ENCODE results near the gene STK32C. TPM values are rescaled to one million over a fixed set of nuclear protein-coding genes. Genes with fewer than 3 reads are reported as not detected.

Gene STK32C
- total RNA-seq, 1 donor from 2014 or later: 13.6 TPM

GRCh38 chr10:132336919-132337407 is 29.2 kb upstream of the STK32C start:
- Histone ChIP-seq H3K4me1 (ENCODE audit: insufficient read depth, low read length) (peaks cover 12% of the 10 kb centered on the region), H3K4me3 (ENCODE audit: insufficient read depth, low read depth, low read length) (peak overlapping the region; percentile 57), H3K4me2 (ENCODE audit: low read length) (peak overlapping the region; percentile 90), H3K27ac (ENCODE audit: low read depth, low read length) (peak overlapping the region; percentile 52), H3K9ac (ENCODE audit: low read length) (peak overlapping the region; percentile 77), H3K79me2 (ENCODE audit: insufficient read depth, low read length) (no peaks in the 10 kb centered on the region), H3K36me3 (ENCODE audit: insufficient read depth, low read length) (no peaks in the 10 kb centered on the region), H3K27me3 (ENCODE audit: insufficient read depth, low read length) (no peaks in the 10 kb centered on the region), H4K20me1 (ENCODE audit: insufficient read depth, low read length) (no peaks in the 10 kb centered on the region), H2AFZ (ENCODE audit: low read depth, low read length) (peak overlapping the region; percentile 60), H3K9me3 (ENCODE audit: insufficient read depth, low read depth, low read length) (no peaks in the 10 kb centered on the region)
- Mint-ChIP-seq H3K4me3 (ENCODE audit: unreplicated experiment) (no peak overlapping the region), H3K36me3 (ENCODE audit: low read depth, unreplicated experiment) (peaks cover 16% of the 10 kb centered on the region), H3K27me3 (ENCODE audit: low read depth, unreplicated experiment) (no peaks in the 10 kb centered on the region), H3K27ac (ENCODE audit: unreplicated experiment) (no peak overlapping the region), H3K4me1 (ENCODE audit: low read depth, unreplicated experiment) (no peaks in the 10 kb centered on the region), H3K9me3 (ENCODE audit: unreplicated experiment) (peaks cover 2% of the 10 kb centered on the region)
- DNase-seq (ENCODE audit: low read depth) (peak; percentile 23), FAIRE-seq (no peak)
- TF ChIP-seq EZH2 (IDR thresholded peaks at IDR 0.05; ENCODE audit: insufficient read depth, low read length): no peak
- TF ChIP-seq CTCF (IDR thresholded peaks at IDR 0.05; ENCODE audit: insufficient read depth, low read depth, low read length): no peak

- DNase-seq (ENCODE audit: low read depth) (no peak), FAIRE-seq (no peak)
- peaks cover 12% of the 10 kb centered on the region for H3K4me1 ChIP-seq (ENCODE audit: insufficient read depth, low read length)
- H3K9ac ChIP-seq (ENCODE audit: low read length): no peak overlapping the region
- Mint-ChIP-seq H3K27me3 (ENCODE audit: low read depth, unreplicated experiment) (no peaks in the 10 kb centered on the region), H3K36me3 (ENCODE audit: low read depth, unreplicated experiment) (peaks cover 12% of the 10 kb centered on the region), H3K4me1 (ENCODE audit: low read depth, unreplicated experiment) (peaks cover under 1% of the 10 kb centered on the region), H3K9me3 (ENCODE audit: unreplicated experiment) (peaks cover 2% of the 10 kb centered on the region), H3K4me3 (ENCODE audit: unreplicated experiment) (no peak overlapping the region), H3K27ac (ENCODE audit: unreplicated experiment) (no peak overlapping the region)
- no peak overlapping the region for H2AFZ ChIP-seq (ENCODE audit: low read depth, low read length)
- H3K9me3 ChIP-seq (ENCODE audit: insufficient read depth, low read depth, low read length): no peaks in the 10 kb centered on the region
- H3K4me3 ChIP-seq (ENCODE audit: insufficient read depth, low read depth, low read length): no peak overlapping the region
- H3K36me3 ChIP-seq (ENCODE audit: insufficient read depth, low read length): no peaks in the 10 kb centered on the region
- no peaks in the 10 kb centered on the region for H3K27me3 ChIP-seq (ENCODE audit: insufficient read depth, low read length)
- TF ChIP-seq EZH2 (IDR thresholded peaks at IDR 0.05; ENCODE audit: insufficient read depth, low read length) (no peak), CTCF (IDR thresholded peaks at IDR 0.05; ENCODE audit: insufficient read depth, low read depth, low read length) (no peak)
- H3K27ac ChIP-seq (ENCODE audit: low read depth, low read length): no peak overlapping the region
- peaks cover 4% of the 10 kb centered on the region for H3K79me2 ChIP-seq (ENCODE audit: insufficient read depth, low read length)
- H4K20me1 ChIP-seq (ENCODE audit: insufficient read depth, low read length): no peaks in the 10 kb centered on the region
- peak overlapping the region; percentile 90 for H3K4me2 ChIP-seq (ENCODE audit: low read length)
Measured at GRCh38 chr10:132336064-132336746, 28.5 kb upstream of the STK32C start.
